GM20000 (cell line): ENCODE measurements around the gene LEKR1.
A peak's percentile ranks its signal among the peaks of the same experiment; 100 is the strongest.

Source experiments
- DNase-seq: peaks from one replicate; pipeline ENCODE4 v3.0.0; 2012; ENCODE audit warnings: low spot score
- CTCF ChIP-seq: IDR thresholded peaks from 2 replicates; pipeline ENCODE4 v1.5.1; 2012; ENCODE audit warnings: mild to moderate bottlenecking, control low read depth; ENCODE audit errors: extremely low read depth, missing control alignments

The LEKR1 gene

DNA sequence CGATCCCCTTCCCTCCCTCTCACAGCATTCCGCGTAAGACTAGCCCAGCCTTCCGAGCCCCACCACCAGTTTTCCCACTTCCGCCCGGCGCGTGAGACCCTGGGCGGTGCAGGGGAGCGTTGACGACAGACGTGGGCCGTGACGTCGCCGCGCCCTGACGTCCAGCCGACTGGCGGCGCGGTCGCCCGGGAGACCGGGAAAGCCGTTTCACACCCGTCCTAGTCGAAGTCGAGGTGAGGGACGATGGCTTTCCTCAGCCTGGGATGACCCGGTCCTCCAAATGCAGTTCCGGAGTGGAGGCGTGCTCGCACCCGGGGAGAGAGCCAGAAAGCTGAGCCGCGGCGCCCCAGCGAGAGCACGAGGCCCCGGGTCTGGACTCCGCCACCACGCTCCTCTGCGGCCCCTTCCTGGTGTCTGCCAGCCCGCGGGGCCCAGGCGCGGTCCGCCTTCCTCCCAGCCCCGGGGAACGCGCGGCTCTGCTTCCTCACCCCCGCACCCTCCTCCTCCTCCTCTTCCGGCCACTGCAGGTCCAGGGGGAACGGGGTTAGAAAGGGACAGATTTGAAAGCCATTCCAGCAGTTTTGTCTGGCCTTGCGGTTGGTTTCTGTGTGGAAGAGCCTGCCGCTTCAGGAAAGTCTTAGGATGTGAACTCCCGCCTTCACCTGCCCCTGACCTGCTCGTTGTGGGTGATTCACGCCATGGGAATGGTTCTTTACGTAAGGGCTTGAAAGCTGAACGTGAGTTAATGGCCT is at the start of gene LEKR1:
Gene LEKR1 (plus strand): TSS at position 210 of the 752 bp plus-strand sequence. CDS start 2,977 bp downstream, outside the sequence.
- peak; percentile 90 for DNase-seq
- no peak for TF ChIP-seq CTCF

GRCh38 chr3:156776871-156777270 is 49.3 kb upstream of the LEKR1 start:
- TF ChIP-seq CTCF: no peak
- DNase-seq: no peak

GRCh38 chr3:156781310-156782230 is 44.6 kb upstream of the LEKR1 start:
- no peak for TF ChIP-seq CTCF
- DNase-seq: no peak

- no peak for DNase-seq
- TF ChIP-seq CTCF: no peak
Observed at GRCh38 chr3:156782319-156782718, 43.8 kb upstream of the LEKR1 start.

- no peak for DNase-seq
- no peak for TF ChIP-seq CTCF
Observed at GRCh38 chr3:156782921-156783320, 43.2 kb upstream of the LEKR1 start.

GRCh38 chr3:156787001-156787400 is 39.2 kb upstream of the LEKR1 start:
- no peak for DNase-seq
- no peak for TF ChIP-seq CTCF

GRCh38 chr3:156787926-156788663 is 38.1 kb upstream of the LEKR1 start:
- no peak for TF ChIP-seq CTCF
- no peak for DNase-seq
